GM12878 (cell line): ENCODE data around the gene BCORL1. TPM values are rescaled to one million over a fixed set of nuclear protein-coding genes. Genes with fewer than 3 reads are reported as not detected.
A peak's percentile ranks its signal among the peaks of the same experiment; 100 is the strongest.

Source experiments
- ATAC-seq: fragments of 200-7000 bp; cut with Tn5 transposase; 3 replicates; pipeline ENCODE4 v1.9.1; 2020; ENCODE audit warnings: mild to moderate bottlenecking, moderate library complexity
- BruUV-seq: library from RNA; stranded (reverse); fragments of 400-500 nt; replicated peaks from 2 replicates; lab custom pipeline; 2021; lab: Mats Ljungman, UMichigan
- CTCF ChIA-PET: fragments of 300-600 bp; sonication (Branson Sonifier 250); formaldehyde crosslinking; extraction: SDS; loops from one replicate; lab custom pipeline; 2021; ENCODE audit warnings: inconsistent platforms; lab: Yijun Ruan, JAX
- POLR2A ChIA-PET: fragments of 350-600 bp; formaldehyde crosslinking; extraction: SDS; loops from one replicate; lab custom pipeline; 2021; ENCODE audit warnings: inconsistent platforms; lab: Charles Lee
- RAD21 ChIA-PET: fragments of 300-600 bp; sonication (Branson Sonifier 250); formaldehyde crosslinking; loops from one replicate; lab custom pipeline; 2023; ENCODE audit warnings: antibody characterized with exemption; ENCODE audit not compliant: unreplicated experiment; lab: Charles Lee
- SMC1A ChIA-PET: fragments of 300-600 bp; sonication (Branson Sonifier 250); formaldehyde crosslinking; loops from one replicate; lab custom pipeline; 2023; ENCODE audit not compliant: unreplicated experiment, uncharacterized antibody; lab: Charles Lee
- DNase-seq: peaks from one replicate; pipeline ENCODE4 v3.0.0-alpha.2; 2011; ENCODE audit warnings: low read depth, low spot score
- FAIRE-seq: peaks from 3 replicates; lab custom pipeline; 2011; peaks lifted over from hg19 to GRCh38; lab: Jason Lieb, UNC
- H2AFZ ChIP-seq: 2 replicates; pipeline ENCODE4 v1.6.0; 2011; ENCODE audit warnings: low read depth, low read length, control low read depth; ENCODE audit not compliant: control insufficient read depth
- H3K27ac ChIP-seq: 2 replicates; pipeline ENCODE4 v1.5.1; 2011; ENCODE audit warnings: control low read depth; ENCODE audit not compliant: control insufficient read depth, insufficient read depth
- H3K27me3 ChIP-seq, 2 experiments: replicated peaks in 1 of 2; 2 replicates each; pipeline versions ENCODE4 v1.6.0 to v1.6.1; 2011; ENCODE audit warnings: low read length in 1 of 2; ENCODE audit not compliant: control insufficient read depth in 2 of 2, insufficient read depth in 2 of 2
- H3K36me3 ChIP-seq, 2 experiments: 2 replicates each; pipeline ENCODE4 v1.5.1; 2011; ENCODE audit warnings: low read length in 1 of 2; ENCODE audit not compliant: control insufficient read depth in 2 of 2, insufficient read depth in 2 of 2
- H3K4me1 ChIP-seq: 2 replicates; pipeline ENCODE4 v1.6.1; 2011; ENCODE audit warnings: mild to moderate bottlenecking, low read length, moderate library complexity, mixed read lengths; ENCODE audit not compliant: control insufficient read depth, insufficient read depth
- H3K4me2 ChIP-seq: 2 replicates; pipeline ENCODE4 v1.6.0; 2011; ENCODE audit warnings: control low read depth; ENCODE audit not compliant: control insufficient read depth, insufficient read depth
- H3K4me3 ChIP-seq: fragments of 200-600 bp; sonication (generic); 2 replicates; pipeline ENCODE4 v1.5.1; 2016
- H3K79me2 ChIP-seq: 2 replicates; pipeline ENCODE4 v1.6.0; 2011; ENCODE audit warnings: low read length; ENCODE audit not compliant: control insufficient read depth, insufficient read depth
- H3K9ac ChIP-seq: 2 replicates; pipeline ENCODE4 v1.8.0; 2011; ENCODE audit warnings: low read length, control low read depth, mixed read lengths; ENCODE audit not compliant: control insufficient read depth, insufficient read depth
- H3K9me3 ChIP-seq: replicated peaks from 3 replicates; pipeline ENCODE4 v1.5.1; 2011; ENCODE audit warnings: mild to moderate bottlenecking, low read length; ENCODE audit not compliant: control insufficient read depth, insufficient read depth
- H4K20me1 ChIP-seq: 2 replicates; pipeline ENCODE4 v1.6.0; 2011; ENCODE audit not compliant: control insufficient read depth, insufficient read depth
- BHLHE40 ChIP-seq, 2 experiments: fragments of 450-650 bp in 1 of 2; IDR thresholded peaks; 2 replicates each; pipeline ENCODE4 v1.6.1; 2011 to 2017; ENCODE audit warnings: low read depth in 2 of 2, borderline replicate concordance in 1 of 2, improper control_type of control experiment in 1 of 2, low read length in 1 of 2, mild to moderate bottlenecking in 1 of 2
- CHD4 ChIP-seq: fragments of 200-600 bp; sonication (generic); IDR thresholded peaks from 2 replicates; pipeline ENCODE4 v1.6.1; 2016; ENCODE audit warnings: mild to moderate bottlenecking
- MXI1 ChIP-seq: fragments of 150-350 bp; IDR thresholded peaks from 2 replicates; pipeline ENCODE4 v1.6.1; 2011; ENCODE audit warnings: low read depth, mild to moderate bottlenecking, inconsistent platforms, low read length, improper control_type of control experiment
- RAD51 ChIP-seq: fragments of 450-650 bp; IDR thresholded peaks from 2 replicates; pipeline ENCODE4 v1.6.1; 2016; ENCODE audit warnings: moderate library complexity, mild to moderate bottlenecking, inconsistent platforms
- REST ChIP-seq: IDR thresholded peaks from 2 replicates; pipeline ENCODE4 v1.6.1; 2012; ENCODE audit warnings: mild to moderate bottlenecking, low read depth, low read length
- SIX5 ChIP-seq: IDR thresholded peaks from 2 replicates; pipeline ENCODE4 v1.6.1; 2011; ENCODE audit warnings: mild to moderate bottlenecking, low read depth, low read length, moderate library complexity; ENCODE audit not compliant: severe bottlenecking
- SRF ChIP-seq, 2 experiments: IDR thresholded peaks; 2 replicates each; pipeline ENCODE4 v1.6.1; 2011; ENCODE audit warnings: low read depth in 2 of 2, low read length in 2 of 2, mild to moderate bottlenecking in 1 of 2, moderate library complexity in 1 of 2
- WGBS: methylation state at CpG from one replicate; pipeline ENCODE4 v1.1.6; 2016; ENCODE audit warnings: low lambda C conversion rate; ENCODE audit not compliant: insufficient replicate concordance, insufficient coverage; ENCODE audit errors: missing lambda C conversion rate; 5-methylcytosine and 5-hydroxymethylcytosine counted together
- in situ Hi-C: fragments of 300-500 bp; cut with MboI; formaldehyde crosslinking; loops from 9 replicates; pipeline ENCODE4 v1.14.3; 2018; ENCODE audit warnings: mixed read lengths
- intact Hi-C: fragments of 100-400 bp; cut with micrococcal nuclease; formaldehyde crosslinking; loops from one replicate; pipeline ENCODE4 v1.14.2; 2022; ENCODE audit not compliant: unreplicated experiment
- polyA plus RNA-seq, 11 experiments: library from polyadenylated mRNA; depleted of rRNA in 4 of 11; unstranded in 6 of 11; stranded (reverse) in 5 of 11; fragments of >200 nt; fragmentation: Nextera tagmentation in 4 of 11; fragmentation: Illumina TruSeq in 1 of 11; extraction: Ambion mirVana in 4 of 11; extraction: Trizol in 1 of 11; gene quantifications; 1 replicate in 1 of 11; 2 replicates in 10 of 11; pipeline versions ENCODE4 v1.2.1 to v1.2.3, GENCODE V29; 2011 to 2016; ENCODE audit warnings: inconsistent platforms in 2 of 11, missing spikeins in 2 of 11, low read depth in 1 of 11
- total RNA-seq, 4 experiments: library from RNA; depleted of rRNA in 3 of 4; stranded (reverse); fragments of >200 nt in 3 of 4; fragmentation: Illumina TruSeq in 1 of 4; extraction: Trizol in 1 of 4; gene quantifications; 2 replicates each; pipeline versions ENCODE4 v1.2.1 to v1.2.3, GENCODE V29; 2013 to 2021
- TF ChIP-seq, protein P1 (sequence below): fragments of 450-650 bp; formaldehyde crosslinking; IDR thresholded peaks from 2 replicates; pipeline ENCODE4 v1.4.0; 2022; ENCODE audit warnings: mild to moderate bottlenecking, moderate library complexity

BCORL1 gene
- total and polyA plus RNA-seq, 10 of the 15 experiments (the other 5 are each of a cell fraction or from before 2014, with no cell fraction given): 0.16 to 7.2 (median 0.94) TPM

- ChIA-PET SMC1A (no interaction called here), CTCF (interaction anchor here (0.6 to 1.5 kb wide), 2 partner anchors 21 to 70 kb away, joined by 3 read pairs; no protein-coding TSS in a partner anchor), POLR2A (interaction anchor here (0.6 kb wide), 1 partner anchor 26 kb away, joined by 6 read pairs; no protein-coding TSS in a partner anchor), RAD21 (no interaction called here)
- Histone ChIP-seq H3K79me2 (no peaks in the 10 kb centered on the region), H3K9ac (no peak overlapping the region), H3K36me3 (no peaks in the 10 kb centered on the region), H3K27ac (no peak overlapping the region), H3K4me2 (no peak overlapping the region), H4K20me1 (no peaks in the 10 kb centered on the region), H2AFZ (no peak overlapping the region), H3K27me3 (no peaks in the 10 kb centered on the region), H3K4me3 (no peak overlapping the region), H3K9me3 (no peaks in the 10 kb centered on the region), H3K4me1 (peaks cover 7% of the 10 kb centered on the region)
- BruUV-seq: no TSS peak
- FAIRE-seq (no peak), ATAC-seq (no peak), DNase-seq (no peak)
- intact Hi-C loops (no loop called here), in situ Hi-C loops (no loop called here)
- WGBS: 32% methylated on average over 13 of the region's 13 CpGs
- TF ChIP-seq CHD4 (no peak), BHLHE40 (IDR thresholded peaks at IDR 0.05; ENCODE audit: borderline replicate concordance in 1 of 2, low read depth in 2 of 2, low read length in 1 of 2) (0 out of 4 replicates have a peak, but pooled peaks of 1 of the 2 experiments have one; percentile 23), REST (no peak), SIX5 (no peak), RAD51 (no peak), MXI1 (no peak), SRF (IDR thresholded peaks at IDR 0.05; ENCODE audit: low read depth in 2 of 2, low read length in 2 of 2) (no peak)
- TF ChIP-seq, protein P1, sequence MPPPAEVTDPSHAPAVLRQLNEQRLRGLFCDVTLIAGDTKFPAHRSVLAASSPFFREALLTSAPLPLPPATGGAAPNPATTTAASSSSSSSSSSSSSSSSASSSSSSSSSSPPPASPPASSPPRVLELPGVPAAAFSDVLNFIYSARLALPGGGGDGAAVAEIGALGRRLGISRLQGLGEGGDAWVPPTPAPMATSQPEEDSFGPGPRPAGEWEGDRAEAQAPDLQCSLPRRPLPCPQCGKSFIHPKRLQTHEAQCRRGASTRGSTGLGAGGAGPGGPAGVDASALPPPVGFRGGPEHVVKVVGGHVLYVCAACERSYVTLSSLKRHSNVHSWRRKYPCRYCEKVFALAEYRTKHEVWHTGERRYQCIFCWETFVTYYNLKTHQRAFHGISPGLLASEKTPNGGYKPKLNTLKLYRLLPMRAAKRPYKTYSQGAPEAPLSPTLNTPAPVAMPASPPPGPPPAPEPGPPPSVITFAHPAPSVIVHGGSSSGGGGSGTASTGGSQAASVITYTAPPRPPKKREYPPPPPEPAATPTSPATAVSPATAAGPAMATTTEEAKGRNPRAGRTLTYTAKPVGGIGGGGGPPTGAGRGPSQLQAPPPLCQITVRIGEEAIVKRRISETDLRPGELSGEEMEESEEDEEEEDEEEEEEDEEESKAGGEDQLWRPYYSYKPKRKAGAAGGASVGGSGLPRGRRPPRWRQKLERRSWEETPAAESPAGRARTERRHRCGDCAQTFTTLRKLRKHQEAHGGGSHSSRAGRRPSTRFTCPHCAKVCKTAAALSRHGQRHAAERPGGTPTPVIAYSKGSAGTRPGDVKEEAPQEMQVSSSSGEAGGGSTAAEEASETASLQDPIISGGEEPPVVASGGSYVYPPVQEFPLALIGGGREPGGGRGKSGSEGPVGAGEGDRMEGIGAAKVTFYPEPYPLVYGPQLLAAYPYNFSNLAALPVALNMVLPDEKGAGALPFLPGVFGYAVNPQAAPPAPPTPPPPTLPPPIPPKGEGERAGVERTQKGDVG: no peak
Observed at GRCh38 chrX:129958814-129959492, 23.5 kb upstream of the BCORL1 start.
